Measurements from ENCODE around the gene KCNH2. TPM values are rescaled to one million over a fixed set of nuclear protein-coding genes. Genes with fewer than 3 reads are reported as not detected.
A peak's percentile ranks its signal among the peaks of the same experiment; 100 is the strongest.

The KCNH2 gene
- total RNA-seq, 2 experiments from 2014 or later, result 5.8 to 7.5 TPM

DNA sequence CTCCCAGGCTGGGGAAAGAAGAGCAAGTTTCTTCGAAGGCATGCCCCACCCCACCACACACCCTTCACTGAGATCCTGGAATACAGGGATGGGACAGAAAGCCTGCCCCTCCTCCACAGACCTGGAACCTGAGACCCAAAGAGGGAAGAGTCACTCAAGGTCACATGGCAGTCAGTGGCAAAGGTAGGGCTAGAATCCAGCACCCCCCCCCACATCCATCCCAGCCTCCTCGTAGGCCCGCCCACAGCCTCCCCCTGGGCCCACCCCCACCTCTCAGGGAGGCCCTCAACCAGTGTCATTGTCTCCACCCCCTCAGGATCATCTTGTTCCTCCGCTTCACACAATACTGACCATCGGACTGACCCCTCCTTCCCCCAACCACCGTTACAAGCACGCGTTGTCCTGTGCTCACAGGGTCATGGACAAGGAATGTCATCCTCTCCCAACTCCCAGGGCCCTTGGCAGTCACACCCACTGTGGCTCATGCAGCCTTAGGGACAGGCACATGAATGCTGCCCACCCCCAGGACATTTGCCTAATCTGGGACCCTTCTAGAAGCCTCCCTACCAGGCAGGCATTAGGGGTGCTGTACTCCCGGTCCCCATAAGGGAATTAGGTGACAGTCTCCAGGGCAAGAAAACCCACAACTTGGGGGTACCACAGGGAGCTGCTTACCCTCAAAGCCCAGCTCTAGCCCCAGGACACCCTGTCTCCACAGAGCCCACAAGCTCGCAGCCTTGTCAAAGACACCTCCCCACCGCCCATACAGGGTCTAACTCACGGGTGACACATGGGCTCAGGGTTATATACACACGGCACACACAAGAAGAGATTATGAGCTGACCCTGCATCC, 1.4 kb downstream of the KCNH2 start:
- no peak for DNase-seq (ENCODE audit: low spot score)
- Histone ChIP-seq H3K4me1 (ENCODE audit: insufficient read depth, low read length, poor library complexity, severe bottlenecking) (peaks cover 56% of the 10 kb centered on the region), H3K4me3 (ENCODE audit: low read depth, low read length, poor library complexity, severe bottlenecking) (peak overlapping the region; percentile 72), H3K27ac (ENCODE audit: low read depth, low read length, poor library complexity, severe bottlenecking) (peak overlapping the region; percentile 84), H3K79me2 (ENCODE audit: insufficient read depth, low read depth, low read length) (no peaks in the 10 kb centered on the region), H3K9me2 (ENCODE audit: insufficient read depth, low read length) (no peaks in the 10 kb centered on the region), H3K4me2 (ENCODE audit: low read length) (peak overlapping the region; percentile 97), H3K36me3 (ENCODE audit: insufficient read depth, low read length) (no peaks in the 10 kb centered on the region), H3K9me3 (ENCODE audit: low read length) (no peaks in the 10 kb centered on the region), H2AFZ (ENCODE audit: low read length) (no peak overlapping the region), H4K20me1 (ENCODE audit: insufficient read depth, low read length) (no peaks in the 10 kb centered on the region)
- BruUV-seq (replicated peaks), result no TSS peak
- no peak for TF ChIP-seq EZH2phosphoT487 (IDR thresholded peaks at IDR 0.05; ENCODE audit: borderline replicate concordance, low read depth, low read length)
- TF ChIP-seq, protein P1, sequence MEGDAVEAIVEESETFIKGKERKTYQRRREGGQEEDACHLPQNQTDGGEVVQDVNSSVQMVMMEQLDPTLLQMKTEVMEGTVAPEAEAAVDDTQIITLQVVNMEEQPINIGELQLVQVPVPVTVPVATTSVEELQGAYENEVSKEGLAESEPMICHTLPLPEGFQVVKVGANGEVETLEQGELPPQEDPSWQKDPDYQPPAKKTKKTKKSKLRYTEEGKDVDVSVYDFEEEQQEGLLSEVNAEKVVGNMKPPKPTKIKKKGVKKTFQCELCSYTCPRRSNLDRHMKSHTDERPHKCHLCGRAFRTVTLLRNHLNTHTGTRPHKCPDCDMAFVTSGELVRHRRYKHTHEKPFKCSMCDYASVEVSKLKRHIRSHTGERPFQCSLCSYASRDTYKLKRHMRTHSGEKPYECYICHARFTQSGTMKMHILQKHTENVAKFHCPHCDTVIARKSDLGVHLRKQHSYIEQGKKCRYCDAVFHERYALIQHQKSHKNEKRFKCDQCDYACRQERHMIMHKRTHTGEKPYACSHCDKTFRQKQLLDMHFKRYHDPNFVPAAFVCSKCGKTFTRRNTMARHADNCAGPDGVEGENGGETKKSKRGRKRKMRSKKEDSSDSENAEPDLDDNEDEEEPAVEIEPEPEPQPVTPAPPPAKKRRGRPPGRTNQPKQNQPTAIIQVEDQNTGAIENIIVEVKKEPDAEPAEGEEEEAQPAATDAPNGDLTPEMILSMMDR (conservative IDR thresholded peaks at IDR 0.05; ENCODE audit: low read length), result no peak
- intact Hi-C loops (cut with micrococcal nuclease; ENCODE audit: unreplicated experiment), result loop anchor here (10.0 kb wide), 2 partner anchors 108 to 602 kb away; partner anchors contain the start of genes AGAP3, FASTK, TMUB1 and ZNF775
- CTCF ChIA-PET (ENCODE audit: unreplicated experiment), result interaction anchor here (0.5 kb wide), 1 partner anchor 76 kb away, joined by 3 read pairs; no protein-coding TSS in a partner anchor
- POLR2A ChIA-PET, result interaction anchor here (0.6 to 1.2 kb wide), 2 partner anchors 176 to 570 kb away, joined by 3 to 4 read pairs; no protein-coding TSS in a partner anchor

DNA sequence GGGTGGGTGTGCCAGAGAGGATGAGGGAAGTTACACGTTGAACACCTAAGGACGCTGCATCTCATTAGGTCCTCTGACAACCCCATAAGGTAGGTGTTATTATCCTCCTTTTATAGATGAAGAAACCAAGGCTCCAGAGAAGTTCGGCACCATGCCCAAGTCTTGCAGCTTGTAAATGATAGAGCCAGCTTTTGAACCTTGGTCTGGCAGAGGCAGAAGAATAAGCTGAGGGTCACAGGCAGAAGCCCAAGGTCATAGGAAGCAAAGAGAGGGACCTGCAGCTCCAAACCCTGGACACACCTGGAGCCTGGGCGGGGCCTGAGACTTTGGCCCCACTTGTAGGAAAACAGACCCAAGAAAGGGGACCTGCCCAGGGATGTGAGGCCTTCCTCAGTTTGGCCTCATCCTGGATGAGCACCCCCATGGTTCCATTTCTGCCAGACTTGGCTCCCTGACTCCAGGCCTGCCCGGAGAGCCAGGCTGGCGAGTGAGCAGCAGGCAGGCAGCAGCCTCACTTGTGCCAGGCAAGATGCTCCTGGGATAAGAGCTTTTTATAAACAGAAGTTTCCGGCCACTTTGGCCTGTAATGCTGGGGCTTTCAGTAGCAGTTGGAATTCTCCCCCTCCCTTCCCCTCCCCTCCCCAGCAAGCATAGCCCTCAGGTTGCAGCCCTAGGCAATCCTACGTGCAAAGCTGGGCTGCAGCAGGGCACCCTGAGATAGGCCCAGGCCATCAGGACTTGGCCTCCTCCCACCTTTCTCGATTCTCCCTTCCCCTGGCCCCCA, 2.4 kb downstream of the KCNH2 start:
- Histone ChIP-seq H3K79me2 (ENCODE audit: insufficient read depth, low read depth, low read length) (no peaks in the 10 kb centered on the region), H4K20me1 (ENCODE audit: insufficient read depth, low read length) (no peaks in the 10 kb centered on the region), H3K36me3 (ENCODE audit: insufficient read depth, low read length) (no peaks in the 10 kb centered on the region), H3K4me3 (ENCODE audit: low read depth, low read length, poor library complexity, severe bottlenecking) (peak overlapping the region; percentile 72), H3K27ac (ENCODE audit: low read depth, low read length, poor library complexity, severe bottlenecking) (peak overlapping the region; percentile 84), H3K9me3 (ENCODE audit: low read length) (no peaks in the 10 kb centered on the region), H3K4me2 (ENCODE audit: low read length) (peak overlapping the region; percentile 97), H2AFZ (ENCODE audit: low read length) (peak overlapping the region; percentile 48; the same call in 1 of the 2 replicates), H3K9me2 (ENCODE audit: insufficient read depth, low read length) (no peaks in the 10 kb centered on the region), H3K4me1 (ENCODE audit: insufficient read depth, low read length, poor library complexity, severe bottlenecking) (peaks cover 64% of the 10 kb centered on the region)
- CTCF ChIA-PET (ENCODE audit: unreplicated experiment), result interaction anchor here (0.5 to 0.6 kb wide), 3 partner anchors 26 to 77 kb away, joined by 3 to 4 read pairs (median 3); no protein-coding TSS in a partner anchor
- TF ChIP-seq, protein P1 (conservative IDR thresholded peaks at IDR 0.05; ENCODE audit: low read length), result no peak
- no peak for TF ChIP-seq EZH2phosphoT487 (IDR thresholded peaks at IDR 0.05; ENCODE audit: borderline replicate concordance, low read depth, low read length)
- peak; percentile 36 for DNase-seq (ENCODE audit: low spot score)
- TSS peak; percentile 66 for BruUV-seq (replicated peaks)
- POLR2A ChIA-PET, result interaction anchor here (1.0 to 1.2 kb wide), 3 partner anchors 13 to 569 kb away, joined by 3 read pairs; no protein-coding TSS in a partner anchor
- intact Hi-C loops (cut with micrococcal nuclease; ENCODE audit: unreplicated experiment), result loop anchor here (10.0 kb wide), 2 partner anchors 109 to 601 kb away; partner anchors contain the start of genes AGAP3, FASTK, TMUB1 and ZNF775
